Endodermal cell (in vitro differentiated cells): ENCODE results near the gene SNX9. TPM values are rescaled to one million over a fixed set of nuclear protein-coding genes. Genes with fewer than 3 reads are reported as not detected.

Experiments
- DNase-seq: peaks from one replicate; pipeline ENCODE4 v3.0.0-alpha.2; 2017
- H3K27ac ChIP-seq: 2 replicates; pipeline ENCODE4 v1.5.1; 2013; ENCODE audit warnings: mild to moderate bottlenecking, low read depth, low read length, moderate library complexity
- H3K27me3 ChIP-seq: 2 replicates; pipeline ENCODE4 v1.6.1; 2013; ENCODE audit warnings: mild to moderate bottlenecking, low read length, moderate library complexity; ENCODE audit not compliant: insufficient read depth, control insufficient read depth, poor library complexity, severe bottlenecking
- H3K36me3 ChIP-seq: 2 replicates; pipeline ENCODE4 v1.7.0; 2013; ENCODE audit warnings: mild to moderate bottlenecking, low read length, moderate library complexity; ENCODE audit not compliant: control insufficient read depth, insufficient read depth
- H3K4me1 ChIP-seq: one replicate; pipeline ENCODE4 v1.7.0; 2013; ENCODE audit warnings: low read length; ENCODE audit not compliant: control insufficient read depth, insufficient read depth
- H3K4me3 ChIP-seq: 2 replicates; pipeline ENCODE4 v1.5.1; 2013; ENCODE audit warnings: mild to moderate bottlenecking, low read length, moderate library complexity
- H3K9ac ChIP-seq: 2 replicates; pipeline ENCODE4 v1.6.1; 2013; ENCODE audit warnings: mild to moderate bottlenecking, low read length, moderate library complexity; ENCODE audit not compliant: poor library complexity, severe bottlenecking; ENCODE audit errors: extremely low read depth
- H3K9me3 ChIP-seq: 2 replicates; pipeline ENCODE4 v1.6.1; 2013; ENCODE audit warnings: mild to moderate bottlenecking, low read length, moderate library complexity; ENCODE audit not compliant: control insufficient read depth
- H3K27ac Mint-ChIP-seq: 2 replicates; pipeline ENCODE4 v1.8.0; 2020; ENCODE audit warnings: mixed read lengths
- H3K27me3 Mint-ChIP-seq: 2 replicates; pipeline ENCODE4 v1.8.0; 2021; ENCODE audit warnings: mild to moderate bottlenecking, mixed read lengths; ENCODE audit not compliant: insufficient read depth
- H3K36me3 Mint-ChIP-seq: 2 replicates; pipeline ENCODE4 v1.8.0; 2020; ENCODE audit warnings: low read depth, mixed read lengths
- H3K4me1 Mint-ChIP-seq: 2 replicates; pipeline ENCODE4 v1.8.0; 2020; ENCODE audit warnings: mixed read lengths
- H3K4me3 Mint-ChIP-seq: 2 replicates; pipeline ENCODE4 v1.8.0; 2020; ENCODE audit warnings: mild to moderate bottlenecking, moderate library complexity, mixed read lengths
- H3K9me3 Mint-ChIP-seq: 2 replicates; pipeline ENCODE4 v1.8.0; 2020; ENCODE audit warnings: mild to moderate bottlenecking, mixed read lengths
- WGBS, 2 experiments: methylation state at CpG; one replicate each; pipeline versions ENCODE4 v1.1.5 to v1.1.7; 2013; ENCODE audit warnings: missing lambda C conversion rate in 2 of 2, mixed read lengths in 1 of 2; ENCODE audit not compliant: insufficient coverage in 1 of 2, insufficient read length in 1 of 2; 5-methylcytosine and 5-hydroxymethylcytosine counted together
- total RNA-seq, 2 donors: library from RNA; stranded (reverse); fragmentation: NEBNext Ultra II Directional in 1 of 2; extraction: Animal tissue kit (Norgen Biotek cat#: 25700) in 1 of 2; gene quantifications; 2 replicates in 1 of 2; 3 replicates in 1 of 2; pipeline ENCODE4 v1.2.1, GENCODE V29; 2021
- TF ChIP-seq, protein P1 (sequence below): fragments of 200-600 bp; sonication (generic); conservative IDR thresholded peaks from 2 replicates; pipeline ENCODE4 v1.5.0; 2021; ENCODE audit warnings: antibody characterized with exemption, mild to moderate bottlenecking

The SNX9 gene
- total RNA-seq, 2 donors from 2014 or later = 30.6 to 33.0 TPM

DNA sequence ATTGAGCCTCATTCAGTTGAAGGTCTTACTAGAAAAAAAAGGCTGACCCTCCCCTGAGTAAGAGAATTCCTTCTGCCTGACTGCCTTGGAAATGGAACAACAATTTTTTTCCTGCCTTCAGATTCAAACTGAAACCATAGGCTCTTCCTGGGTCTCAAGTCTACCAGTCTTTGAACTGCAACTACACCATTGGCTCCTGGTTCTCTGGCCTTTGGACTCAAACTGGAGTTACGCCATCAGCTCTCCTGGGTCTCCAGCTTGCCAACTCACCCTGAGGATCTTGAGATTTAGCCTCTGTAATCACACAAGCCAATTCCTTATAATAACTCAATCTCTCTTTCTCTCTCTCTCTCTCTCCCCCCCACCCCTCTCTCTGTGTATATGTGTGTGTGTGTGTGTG, 36.0 kb upstream of the SNX9 start:
- no peaks in the 10 kb centered on the region for H3K4me1 ChIP-seq
- no peak overlapping the region for H3K4me3 ChIP-seq
- H3K27me3 Mint-ChIP-seq = no peaks in the 10 kb centered on the region
- no peak overlapping the region for H3K27ac ChIP-seq
- TF ChIP-seq, protein P1, sequence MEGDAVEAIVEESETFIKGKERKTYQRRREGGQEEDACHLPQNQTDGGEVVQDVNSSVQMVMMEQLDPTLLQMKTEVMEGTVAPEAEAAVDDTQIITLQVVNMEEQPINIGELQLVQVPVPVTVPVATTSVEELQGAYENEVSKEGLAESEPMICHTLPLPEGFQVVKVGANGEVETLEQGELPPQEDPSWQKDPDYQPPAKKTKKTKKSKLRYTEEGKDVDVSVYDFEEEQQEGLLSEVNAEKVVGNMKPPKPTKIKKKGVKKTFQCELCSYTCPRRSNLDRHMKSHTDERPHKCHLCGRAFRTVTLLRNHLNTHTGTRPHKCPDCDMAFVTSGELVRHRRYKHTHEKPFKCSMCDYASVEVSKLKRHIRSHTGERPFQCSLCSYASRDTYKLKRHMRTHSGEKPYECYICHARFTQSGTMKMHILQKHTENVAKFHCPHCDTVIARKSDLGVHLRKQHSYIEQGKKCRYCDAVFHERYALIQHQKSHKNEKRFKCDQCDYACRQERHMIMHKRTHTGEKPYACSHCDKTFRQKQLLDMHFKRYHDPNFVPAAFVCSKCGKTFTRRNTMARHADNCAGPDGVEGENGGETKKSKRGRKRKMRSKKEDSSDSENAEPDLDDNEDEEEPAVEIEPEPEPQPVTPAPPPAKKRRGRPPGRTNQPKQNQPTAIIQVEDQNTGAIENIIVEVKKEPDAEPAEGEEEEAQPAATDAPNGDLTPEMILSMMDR = no peak
- H3K4me3 Mint-ChIP-seq = no peak overlapping the region
- H3K4me1 Mint-ChIP-seq = no peaks in the 10 kb centered on the region
- no peak for DNase-seq
- no peaks in the 10 kb centered on the region for H3K9me3 Mint-ChIP-seq
- H3K9me3 ChIP-seq = no peaks in the 10 kb centered on the region
- H3K9ac ChIP-seq = no peak overlapping the region
- no peaks in the 10 kb centered on the region for H3K36me3 ChIP-seq
- H3K27me3 ChIP-seq = no peaks in the 10 kb centered on the region
- H3K27ac Mint-ChIP-seq = no peak overlapping the region
- 83 to 100% methylated on average over 1 of the region's 1 CpG for WGBS, 2 experiments
- no peaks in the 10 kb centered on the region for H3K36me3 Mint-ChIP-seq

DNA sequence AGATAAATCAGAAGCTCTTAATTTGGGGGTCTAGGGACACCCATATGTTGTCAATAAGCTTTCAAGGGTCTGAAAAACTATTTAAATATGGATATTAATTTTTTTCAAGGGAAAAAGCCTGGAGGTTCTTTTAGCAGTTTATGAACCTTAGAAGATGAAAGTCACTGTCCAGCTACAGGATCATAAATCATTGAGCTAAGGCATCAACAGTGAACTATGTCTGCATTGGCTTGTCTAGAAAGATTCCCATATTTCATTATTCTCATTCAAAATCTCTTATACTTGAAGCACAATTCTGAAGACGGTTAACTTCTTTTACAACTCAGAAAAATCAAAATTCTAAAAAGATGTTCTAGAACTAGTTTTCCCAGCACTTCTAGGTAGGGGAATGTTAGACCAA, 34.9 kb upstream of the SNX9 start:
- Mint-ChIP-seq H3K4me3 (no peak overlapping the region), H3K9me3 (no peaks in the 10 kb centered on the region), H3K4me1 (no peaks in the 10 kb centered on the region), H3K36me3 (no peaks in the 10 kb centered on the region), H3K27ac (no peak overlapping the region), H3K27me3 (no peaks in the 10 kb centered on the region)
- no peak overlapping the region for H3K4me3 ChIP-seq
- 94% methylated on average over 1 of the region's 1 CpG; no CpG with 5 or more reads in 1 of the 2 experiments for WGBS, 2 experiments
- H3K9me3 ChIP-seq = no peaks in the 10 kb centered on the region
- H3K9ac ChIP-seq = no peak overlapping the region
- H3K36me3 ChIP-seq = no peaks in the 10 kb centered on the region
- no peaks in the 10 kb centered on the region for H3K4me1 ChIP-seq
- H3K27ac ChIP-seq = no peak overlapping the region
- H3K27me3 ChIP-seq = no peaks in the 10 kb centered on the region
- no peak for DNase-seq
- TF ChIP-seq, protein P1 = no peak

DNA sequence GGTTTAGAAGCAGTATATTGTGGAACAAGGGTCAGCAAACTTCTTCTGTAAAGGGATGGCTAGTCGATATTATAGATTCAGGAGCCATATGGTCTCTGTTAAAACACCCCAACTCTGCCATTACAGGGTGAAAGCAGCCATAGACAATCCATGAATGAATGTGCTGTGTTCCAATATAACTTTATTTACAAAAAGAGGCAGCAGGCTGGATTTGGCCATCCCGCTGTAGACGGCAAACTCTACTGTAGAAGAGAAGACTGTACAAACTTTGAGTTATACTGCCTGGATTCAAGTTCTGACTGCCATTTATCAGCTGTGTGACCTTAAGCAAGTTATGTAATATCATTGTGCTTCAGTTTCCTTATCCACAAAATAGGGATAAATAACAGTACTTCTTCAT, 33.7 kb upstream of the SNX9 start:
- Histone ChIP-seq H3K9ac (no peak overlapping the region), H3K27me3 (no peaks in the 10 kb centered on the region), H3K27ac (no peak overlapping the region), H3K36me3 (no peaks in the 10 kb centered on the region), H3K4me1 (no peaks in the 10 kb centered on the region), H3K9me3 (no peaks in the 10 kb centered on the region), H3K4me3 (no peak overlapping the region)
- Mint-ChIP-seq H3K27ac (no peak overlapping the region), H3K4me1 (no peaks in the 10 kb centered on the region), H3K4me3 (no peak overlapping the region), H3K27me3 (no peaks in the 10 kb centered on the region), H3K9me3 (no peaks in the 10 kb centered on the region), H3K36me3 (no peaks in the 10 kb centered on the region)
- TF ChIP-seq, protein P1 = no peak
- DNase-seq = no peak
- WGBS, 2 experiments = 89 to 95% methylated on average over 3 of the region's 3 CpGs
